NT2/D1 (cell line): ENCODE data around the gene CEP43.

Experiments used
- DNase-seq: peaks from one replicate; pipeline ENCODE4 v3.0.0-alpha.2; 2011; ENCODE audit warnings: low read depth, low spot score
- H3K27me3 ChIP-seq: 2 replicates; pipeline ENCODE4 v1.6.0; 2011; ENCODE audit warnings: mild to moderate bottlenecking; ENCODE audit not compliant: insufficient read length, insufficient read depth
- H3K36me3 ChIP-seq: 2 replicates; pipeline ENCODE4 v1.6.1; 2011; ENCODE audit warnings: mild to moderate bottlenecking, low read length, mixed read lengths; ENCODE audit not compliant: insufficient read depth, insufficient read length
- H3K4me1 ChIP-seq: 2 replicates; pipeline ENCODE4 v1.5.1; 2011; ENCODE audit not compliant: insufficient read depth, insufficient read length
- H3K4me3 ChIP-seq: 2 replicates; pipeline ENCODE4 v1.5.1; 2011; ENCODE audit warnings: low read depth; ENCODE audit not compliant: insufficient read length
- H3K9ac ChIP-seq: 2 replicates; pipeline ENCODE4 v1.6.0; 2011; ENCODE audit warnings: low read depth; ENCODE audit not compliant: insufficient read length
- H3K9me3 ChIP-seq: 2 replicates; pipeline ENCODE4 v1.5.1; 2011; ENCODE audit warnings: mild to moderate bottlenecking, low read length; ENCODE audit not compliant: insufficient read depth
- SUZ12 ChIP-seq: IDR thresholded peaks from 2 replicates; pipeline ENCODE4 v1.6.1; 2011; ENCODE audit not compliant: insufficient read length, insufficient read depth; ENCODE audit errors: extremely low read depth
- YY1 ChIP-seq: IDR thresholded peaks from 2 replicates; pipeline ENCODE4 v1.6.1; 2011; ENCODE audit not compliant: insufficient read length, insufficient read depth
- ZNF274 ChIP-seq: IDR thresholded peaks from 2 replicates; pipeline ENCODE4 v1.6.1; 2011; ENCODE audit warnings: mild to moderate bottlenecking, low read depth, low read length

Gene CEP43

GRCh38 chr6:167027308-167027707, 28.1 kb downstream of the CEP43 start:
- TF ChIP-seq SUZ12 (no peak), ZNF274 (no peak), YY1 (no peak)
- Histone ChIP-seq H3K27me3 (no peaks in the 10 kb centered on the region), H3K9ac (no peak overlapping the region), H3K9me3 (no peaks in the 10 kb centered on the region), H3K36me3 (peaks cover 91% of the 10 kb centered on the region), H3K4me3 (no peak overlapping the region), H3K4me1 (no peaks in the 10 kb centered on the region)
- no peak for DNase-seq

- no peaks in the 10 kb centered on the region for H3K27me3 ChIP-seq
- no peak overlapping the region for H3K9ac ChIP-seq
- H3K4me3 ChIP-seq, result no peak overlapping the region
- no peaks in the 10 kb centered on the region for H3K9me3 ChIP-seq
- no peak for TF ChIP-seq YY1
- no peak for TF ChIP-seq SUZ12
- no peak for TF ChIP-seq ZNF274
- no peaks in the 10 kb centered on the region for H3K4me1 ChIP-seq
- DNase-seq, result no peak
- H3K36me3 ChIP-seq, result peaks cover 91% of the 10 kb centered on the region
Observed at GRCh38 chr6:167027772-167028171, 28.6 kb downstream of the CEP43 start.

- Histone ChIP-seq H3K36me3 (peaks cover 88% of the 10 kb centered on the region), H3K9ac (no peak overlapping the region), H3K4me1 (no peaks in the 10 kb centered on the region), H3K27me3 (no peaks in the 10 kb centered on the region), H3K9me3 (no peaks in the 10 kb centered on the region), H3K4me3 (no peak overlapping the region)
- TF ChIP-seq ZNF274, result no peak
- no peak for DNase-seq
Observed at GRCh38 chr6:167030222-167031072, 31.2 kb downstream of the CEP43 start.

GRCh38 chr6:167031082-167031709, 32.0 kb downstream of the CEP43 start:
- no peaks in the 10 kb centered on the region for H3K4me1 ChIP-seq
- no peaks in the 10 kb centered on the region for H3K27me3 ChIP-seq
- H3K9me3 ChIP-seq, result no peaks in the 10 kb centered on the region
- no peak overlapping the region for H3K9ac ChIP-seq
- TF ChIP-seq YY1 (no peak), SUZ12 (no peak), ZNF274 (no peak)
- H3K4me3 ChIP-seq, result no peak overlapping the region
- DNase-seq, result no peak
- peaks cover 87% of the 10 kb centered on the region for H3K36me3 ChIP-seq

DNA sequence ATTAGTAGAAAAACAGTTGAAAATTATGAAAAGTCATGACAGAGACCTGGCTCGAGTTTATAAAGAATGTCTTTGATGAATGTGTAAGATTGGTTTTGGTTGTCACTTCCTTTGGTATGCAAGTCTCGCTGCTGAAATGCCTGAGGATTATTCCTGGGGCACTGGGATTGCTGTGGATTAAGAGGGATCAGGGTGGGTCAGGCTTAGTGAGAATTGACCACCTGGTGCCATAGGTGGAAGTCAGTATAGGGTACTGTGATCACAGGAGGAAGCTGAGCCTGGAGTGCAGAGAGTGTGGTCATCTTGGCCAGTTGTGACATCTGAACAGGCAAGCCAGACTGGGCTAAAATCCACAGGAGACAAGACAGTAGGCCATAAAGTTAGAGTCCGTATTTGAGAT, 34.9 kb downstream of the CEP43 start:
- Histone ChIP-seq H3K4me1 (no peaks in the 10 kb centered on the region), H3K36me3 (peaks cover 75% of the 10 kb centered on the region), H3K27me3 (no peaks in the 10 kb centered on the region), H3K9ac (no peak overlapping the region), H3K9me3 (no peaks in the 10 kb centered on the region), H3K4me3 (no peak overlapping the region)
- DNase-seq, result no peak
- no peak for TF ChIP-seq SUZ12
- TF ChIP-seq YY1, result no peak
- no peak for TF ChIP-seq ZNF274

GRCh38 chr6:167037762-167038161, 38.6 kb downstream of the CEP43 start:
- H3K27me3 ChIP-seq, result no peaks in the 10 kb centered on the region
- peaks cover 66% of the 10 kb centered on the region for H3K36me3 ChIP-seq
- H3K9ac ChIP-seq, result no peak overlapping the region
- H3K9me3 ChIP-seq, result no peaks in the 10 kb centered on the region; the same call in 1 of the 2 replicates
- no peak for DNase-seq
- no peaks in the 10 kb centered on the region for H3K4me1 ChIP-seq
- no peak for TF ChIP-seq SUZ12
- no peak for TF ChIP-seq ZNF274
- no peak for TF ChIP-seq YY1
- no peak overlapping the region for H3K4me3 ChIP-seq

DNA sequence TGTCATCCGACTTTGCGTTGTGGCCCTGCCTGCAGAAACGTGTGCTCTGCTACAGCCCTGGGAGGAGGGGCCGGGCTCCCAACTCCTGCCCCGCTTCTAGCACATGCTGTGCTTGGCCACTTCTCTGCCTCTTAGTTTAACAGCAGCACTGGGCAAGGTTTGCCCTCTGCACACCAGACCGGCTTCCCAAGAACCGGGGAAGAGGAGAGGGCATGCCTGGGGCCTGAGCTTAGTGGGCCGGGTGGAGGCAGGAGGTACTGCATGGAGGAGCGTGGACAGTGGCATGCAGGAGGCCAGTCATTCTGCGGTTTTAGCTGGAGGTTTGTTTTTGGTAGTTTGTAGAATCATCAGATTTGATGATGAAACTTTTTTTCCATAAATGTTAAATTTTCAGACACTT, 45.5 kb downstream of the CEP43 start:
- TF ChIP-seq SUZ12 (no peak), ZNF274 (no peak), YY1 (no peak)
- Histone ChIP-seq H3K36me3 (peaks cover 22% of the 10 kb centered on the region), H3K4me1 (no peaks in the 10 kb centered on the region), H3K9ac (no peak overlapping the region), H3K9me3 (no peaks in the 10 kb centered on the region), H3K27me3 (no peaks in the 10 kb centered on the region), H3K4me3 (no peak overlapping the region)
- DNase-seq, result no peak
